ENCODE results near the gene RANBP17. TPM values are rescaled to one million over a fixed set of nuclear protein-coding genes. Genes with fewer than 3 reads are reported as not detected.

The RANBP17 gene
- total and polyA plus RNA-seq, 2 experiments from 2014 or later: 10.9 to 20.0 TPM

DNA sequence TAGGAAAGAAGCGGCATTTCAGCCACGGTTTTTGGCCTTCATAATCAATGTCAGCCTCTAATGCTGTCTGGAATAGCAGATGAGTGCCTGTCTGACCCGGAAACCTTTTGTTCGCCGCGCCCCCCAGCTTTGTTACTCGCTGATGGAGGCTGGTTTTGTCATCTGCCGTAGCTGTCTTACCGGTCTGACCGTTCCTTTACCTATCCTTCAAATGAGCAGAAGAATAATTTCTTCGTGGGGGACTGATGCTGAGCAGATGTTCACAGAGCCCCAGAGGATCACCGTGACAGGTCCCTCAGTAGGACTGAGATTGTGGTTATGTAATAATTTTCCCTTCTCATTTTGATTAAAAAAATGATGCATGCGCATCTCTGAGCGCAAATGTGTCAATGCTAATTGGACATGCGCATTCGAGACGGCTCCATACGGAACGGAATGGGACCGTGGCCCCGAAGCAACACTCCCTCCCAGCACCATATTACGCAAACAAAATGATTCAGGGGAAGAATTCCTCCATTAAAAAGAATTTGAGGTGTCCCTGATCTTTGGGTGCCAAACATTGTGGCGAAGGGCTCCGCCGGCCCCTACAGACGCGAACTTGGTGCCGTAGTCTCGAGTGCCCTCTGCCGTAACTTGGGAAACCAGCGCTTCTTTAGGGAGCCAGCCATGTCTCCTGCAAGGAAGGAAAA is 474.8 kb downstream of the RANBP17 start:
- DNase-seq (ENCODE audit: low read depth in 1 of 2, low spot score in 1 of 2): peak; percentile 67 to 74
- Histone ChIP-seq H3K27me3 (peaks cover 63% of the 10 kb centered on the region), H3K4me3 (peak overlapping the region; percentile 30), H3K4me1 (ENCODE audit: low read depth) (no peaks in the 10 kb centered on the region), H3K27ac (no peak overlapping the region), H3K36me3 (no peaks in the 10 kb centered on the region), H3K9me3 (ENCODE audit: low read depth) (no peaks in the 10 kb centered on the region)
- TF ChIP-seq, protein P1, sequence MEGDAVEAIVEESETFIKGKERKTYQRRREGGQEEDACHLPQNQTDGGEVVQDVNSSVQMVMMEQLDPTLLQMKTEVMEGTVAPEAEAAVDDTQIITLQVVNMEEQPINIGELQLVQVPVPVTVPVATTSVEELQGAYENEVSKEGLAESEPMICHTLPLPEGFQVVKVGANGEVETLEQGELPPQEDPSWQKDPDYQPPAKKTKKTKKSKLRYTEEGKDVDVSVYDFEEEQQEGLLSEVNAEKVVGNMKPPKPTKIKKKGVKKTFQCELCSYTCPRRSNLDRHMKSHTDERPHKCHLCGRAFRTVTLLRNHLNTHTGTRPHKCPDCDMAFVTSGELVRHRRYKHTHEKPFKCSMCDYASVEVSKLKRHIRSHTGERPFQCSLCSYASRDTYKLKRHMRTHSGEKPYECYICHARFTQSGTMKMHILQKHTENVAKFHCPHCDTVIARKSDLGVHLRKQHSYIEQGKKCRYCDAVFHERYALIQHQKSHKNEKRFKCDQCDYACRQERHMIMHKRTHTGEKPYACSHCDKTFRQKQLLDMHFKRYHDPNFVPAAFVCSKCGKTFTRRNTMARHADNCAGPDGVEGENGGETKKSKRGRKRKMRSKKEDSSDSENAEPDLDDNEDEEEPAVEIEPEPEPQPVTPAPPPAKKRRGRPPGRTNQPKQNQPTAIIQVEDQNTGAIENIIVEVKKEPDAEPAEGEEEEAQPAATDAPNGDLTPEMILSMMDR (IDR thresholded peaks at IDR 0.05; ENCODE audit: low read depth, low read length): peak; percentile 84

DNA sequence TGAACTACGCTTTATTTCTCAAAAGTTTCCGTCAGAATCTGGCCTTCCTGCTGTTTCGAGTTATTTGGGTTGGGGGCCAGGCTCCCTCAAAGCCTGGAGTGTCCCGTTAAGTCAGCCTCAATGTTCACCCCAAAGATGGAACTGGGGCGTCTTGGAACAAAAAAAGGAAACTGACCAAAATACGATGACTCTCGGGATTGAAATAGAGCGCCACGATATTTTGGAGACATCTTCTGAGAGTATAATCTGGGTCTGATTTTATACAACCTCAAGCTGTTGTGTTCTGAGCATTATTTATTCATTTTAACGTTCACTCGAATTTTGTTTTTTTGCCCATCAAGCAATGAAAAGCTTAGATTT is 475.4 kb downstream of the RANBP17 start:
- Histone ChIP-seq H3K27me3 (peaks cover 58% of the 10 kb centered on the region), H3K9me3 (ENCODE audit: low read depth) (no peaks in the 10 kb centered on the region), H3K4me3 (no peak overlapping the region), H3K4me1 (ENCODE audit: low read depth) (no peaks in the 10 kb centered on the region), H3K27ac (no peak overlapping the region), H3K36me3 (no peaks in the 10 kb centered on the region)
- TF ChIP-seq, protein P1 (IDR thresholded peaks at IDR 0.05; ENCODE audit: low read depth, low read length): no peak
- DNase-seq (ENCODE audit: low read depth in 1 of 2, low spot score in 1 of 2): no peak

DNA sequence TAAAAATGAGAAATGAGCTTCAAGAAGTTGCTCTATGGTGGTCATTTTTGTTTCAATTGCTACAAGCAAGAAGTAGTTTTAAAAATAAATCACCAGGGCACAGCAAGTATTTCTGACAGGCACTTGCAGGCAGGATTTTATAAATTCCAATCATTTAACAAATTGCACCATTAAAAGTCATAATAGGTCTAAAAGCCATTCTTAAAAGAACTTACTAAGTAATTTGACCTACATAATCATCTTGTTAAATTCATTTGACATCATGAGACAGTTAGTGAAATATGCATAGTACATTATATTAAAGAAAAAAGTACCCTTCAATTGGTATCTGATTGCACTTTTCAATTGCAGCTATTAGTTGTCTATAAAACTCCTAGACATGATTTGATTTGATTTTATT is 478.2 kb downstream of the RANBP17 start:
- Histone ChIP-seq H3K36me3 (no peaks in the 10 kb centered on the region), H3K4me1 (ENCODE audit: low read depth) (no peaks in the 10 kb centered on the region), H3K9me3 (ENCODE audit: low read depth) (no peaks in the 10 kb centered on the region), H3K27ac (no peak overlapping the region), H3K27me3 (peaks cover 39% of the 10 kb centered on the region), H3K4me3 (no peak overlapping the region)
- DNase-seq (ENCODE audit: low read depth in 1 of 2, low spot score in 1 of 2): no peak
- TF ChIP-seq, protein P1 (IDR thresholded peaks at IDR 0.05; ENCODE audit: low read depth, low read length): no peak

DNA sequence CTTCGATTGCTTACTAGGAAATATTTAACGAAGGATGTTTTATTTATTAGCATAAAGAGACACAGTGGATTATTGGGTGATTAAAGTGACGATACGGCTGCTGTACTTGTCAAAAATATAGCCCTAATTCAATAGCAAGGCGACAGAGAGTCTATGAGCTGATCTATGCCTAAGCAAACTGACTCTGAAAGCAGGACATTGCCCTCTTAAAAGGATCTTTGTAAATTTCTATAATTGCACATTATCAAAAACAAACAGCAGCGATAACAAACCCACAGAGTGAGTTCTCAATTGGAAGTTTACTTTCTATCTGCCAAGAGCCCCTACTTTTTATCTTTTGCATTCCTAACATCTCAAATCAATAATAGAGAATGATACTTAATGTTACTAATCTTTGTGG is 478.7 kb downstream of the RANBP17 start:
- H3K27me3 ChIP-seq: peaks cover 35% of the 10 kb centered on the region
- H3K36me3 ChIP-seq: no peaks in the 10 kb centered on the region
- TF ChIP-seq, protein P1 (IDR thresholded peaks at IDR 0.05; ENCODE audit: low read depth, low read length): no peak
- H3K9me3 ChIP-seq (ENCODE audit: low read depth): no peaks in the 10 kb centered on the region
- H3K4me3 ChIP-seq: no peak overlapping the region
- DNase-seq (ENCODE audit: low read depth in 1 of 2, low spot score in 1 of 2): no peak
- H3K27ac ChIP-seq: no peak overlapping the region
- H3K4me1 ChIP-seq (ENCODE audit: low read depth): no peaks in the 10 kb centered on the region

DNA sequence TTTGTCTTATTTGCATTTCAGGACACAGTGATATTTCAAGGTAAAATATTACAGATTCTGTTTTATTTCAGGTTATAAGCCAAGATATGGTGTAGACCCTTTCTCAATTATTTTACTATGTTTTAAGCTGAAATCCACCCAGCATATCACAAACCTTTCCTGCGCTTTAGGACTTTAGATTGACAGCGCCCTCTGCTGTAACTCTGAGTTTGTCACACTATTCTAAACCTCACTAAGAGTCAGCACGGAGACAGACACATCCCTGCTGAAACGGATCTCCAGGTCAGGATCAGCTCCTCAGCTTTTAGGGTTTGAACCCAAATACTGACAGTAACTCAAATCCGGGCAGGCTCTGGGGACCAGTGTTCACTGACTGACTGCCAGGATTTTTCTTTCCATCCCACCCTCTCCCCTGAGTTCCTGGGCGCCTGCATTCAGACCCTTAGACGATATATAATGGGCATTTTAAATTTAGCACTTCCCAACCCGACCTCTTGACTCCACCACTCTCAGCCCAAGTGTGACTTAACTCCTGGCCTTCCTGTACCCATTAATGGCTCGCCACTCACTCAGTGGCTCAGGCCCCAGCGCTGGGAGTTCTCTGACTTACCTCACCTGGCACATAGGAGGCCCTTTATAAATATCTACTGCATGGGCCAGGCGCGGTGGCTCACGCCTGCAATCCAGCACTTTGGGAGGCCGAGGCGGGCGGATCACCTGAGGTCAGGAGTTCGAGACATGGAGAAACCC is 480.7 kb downstream of the RANBP17 start:
- Histone ChIP-seq H3K36me3 (no peaks in the 10 kb centered on the region), H3K27me3 (peaks cover 14% of the 10 kb centered on the region), H3K27ac (no peak overlapping the region), H3K4me1 (ENCODE audit: low read depth) (no peaks in the 10 kb centered on the region), H3K4me3 (no peak overlapping the region), H3K9me3 (ENCODE audit: low read depth) (no peaks in the 10 kb centered on the region)
- DNase-seq (ENCODE audit: low read depth in 1 of 2, low spot score in 1 of 2): peak; percentile 73 to 77
- TF ChIP-seq, protein P1 (IDR thresholded peaks at IDR 0.05; ENCODE audit: low read depth, low read length): peak; percentile 73
